Suprapubic skin (tissue), 4 donors: Measurements from ENCODE around the gene CELA3A. TPM values are rescaled to one million over a fixed set of nuclear protein-coding genes. Genes with fewer than 3 reads are reported as not detected.
"Not testable (repeated sequence)": the region's sequence is repeated elsewhere in the genome, so short reads cannot be mapped to it uniquely, and the experiment has no call there.

Source experiments
- DNase-seq, 2 donors: peaks; one replicate each; pipeline ENCODE4 v3.0.0-alpha.2; 2019; ENCODE audit warnings: low spot score in 2 of 2
- H3K27ac ChIP-seq: fragments of 200-600 bp; sonication (generic); one replicate; pipeline ENCODE4 v1.5.1; 2019
- H3K27me3 ChIP-seq: fragments of 200-600 bp; sonication (generic); one replicate; pipeline ENCODE4 v1.5.1; 2019
- H3K36me3 ChIP-seq: fragments of 200-600 bp; sonication (generic); one replicate; pipeline ENCODE4 v1.5.1; 2019
- H3K4me1 ChIP-seq: fragments of 200-600 bp; sonication (generic); one replicate; pipeline ENCODE4 v1.5.1; 2019
- H3K4me3 ChIP-seq: fragments of 200-600 bp; sonication (generic); one replicate; pipeline ENCODE4 v1.5.1; 2019; ENCODE audit warnings: mild to moderate bottlenecking
- H3K9me3 ChIP-seq: fragments of 200-600 bp; sonication (generic); one replicate; pipeline ENCODE4 v1.5.1; 2019
- EP300 ChIP-seq: sonication (generic); formaldehyde crosslinking; IDR thresholded peaks from one replicate; pipeline ENCODE4 v1.6.1; 2017; ENCODE audit warnings: antibody characterized with exemption
- POLR2A ChIP-seq, 2 donors: fragments of 450-650 bp; IDR thresholded peaks; one replicate each; pipeline ENCODE4 v1.6.1; 2017; ENCODE audit warnings: antibody characterized with exemption in 2 of 2, mild to moderate bottlenecking in 2 of 2, moderate library complexity in 2 of 2
- POLR2AphosphoS5 ChIP-seq, 3 donors: sonication (generic); formaldehyde crosslinking; IDR thresholded peaks; one replicate each; pipeline ENCODE4 v1.6.1; 2017; ENCODE audit warnings: antibody characterized with exemption in 3 of 3
- WGBS: methylation state at CpG from one replicate; pipeline ENCODE4 v1.1.5; 2018; 5-methylcytosine and 5-hydroxymethylcytosine counted together
- total RNA-seq, 4 donors: library from RNA; depleted of rRNA; stranded (reverse); fragments of >200 nt; gene quantifications; one replicate each; pipeline ENCODE4 v1.1.0, GENCODE V29; 2016
- TF ChIP-seq, protein P1 (sequence below), 2 donors: fragments of 200-600 bp in 1 of 2; fragments of 450-650 bp in 1 of 2; sonication (generic) in 1 of 2; IDR thresholded peaks; one replicate each; pipeline ENCODE4 v1.5.1; 2016 to 2019; ENCODE audit warnings: antibody characterized with exemption in 2 of 2, mild to moderate bottlenecking in 1 of 2, moderate library complexity in 1 of 2

Gene CELA3A
- total RNA-seq, 4 donors from 2014 or later: not detected

DNA sequence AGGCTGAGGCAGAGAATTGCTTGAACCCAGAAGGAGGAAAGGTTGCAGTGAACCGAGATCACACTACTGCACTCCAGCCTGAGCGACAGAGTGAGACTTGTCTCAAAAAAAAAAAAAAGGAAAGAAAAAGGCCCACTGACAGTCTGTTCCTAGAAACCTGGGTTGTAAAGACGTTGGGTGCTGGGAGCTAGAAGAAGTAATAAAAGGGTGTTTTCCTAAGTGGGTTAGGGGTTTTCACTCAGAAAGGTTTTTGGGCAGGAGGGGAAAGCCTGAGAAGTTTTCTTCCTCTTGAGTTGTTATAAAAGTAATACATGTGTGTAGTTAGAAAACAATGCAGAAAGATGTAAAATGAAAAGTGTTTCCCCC is 25.4 kb downstream of the CELA3A start:
- Histone ChIP-seq H3K27me3 (no peaks in the 10 kb centered on the region), H3K4me1 (peaks cover 26% of the 10 kb centered on the region), H3K9me3 (no peaks in the 10 kb centered on the region), H3K27ac (no peak overlapping the region), H3K4me3 (no peak overlapping the region), H3K36me3 (peaks cover 3% of the 10 kb centered on the region)
- no peak for DNase-seq
- TF ChIP-seq, protein P1, sequence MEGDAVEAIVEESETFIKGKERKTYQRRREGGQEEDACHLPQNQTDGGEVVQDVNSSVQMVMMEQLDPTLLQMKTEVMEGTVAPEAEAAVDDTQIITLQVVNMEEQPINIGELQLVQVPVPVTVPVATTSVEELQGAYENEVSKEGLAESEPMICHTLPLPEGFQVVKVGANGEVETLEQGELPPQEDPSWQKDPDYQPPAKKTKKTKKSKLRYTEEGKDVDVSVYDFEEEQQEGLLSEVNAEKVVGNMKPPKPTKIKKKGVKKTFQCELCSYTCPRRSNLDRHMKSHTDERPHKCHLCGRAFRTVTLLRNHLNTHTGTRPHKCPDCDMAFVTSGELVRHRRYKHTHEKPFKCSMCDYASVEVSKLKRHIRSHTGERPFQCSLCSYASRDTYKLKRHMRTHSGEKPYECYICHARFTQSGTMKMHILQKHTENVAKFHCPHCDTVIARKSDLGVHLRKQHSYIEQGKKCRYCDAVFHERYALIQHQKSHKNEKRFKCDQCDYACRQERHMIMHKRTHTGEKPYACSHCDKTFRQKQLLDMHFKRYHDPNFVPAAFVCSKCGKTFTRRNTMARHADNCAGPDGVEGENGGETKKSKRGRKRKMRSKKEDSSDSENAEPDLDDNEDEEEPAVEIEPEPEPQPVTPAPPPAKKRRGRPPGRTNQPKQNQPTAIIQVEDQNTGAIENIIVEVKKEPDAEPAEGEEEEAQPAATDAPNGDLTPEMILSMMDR (IDR thresholded peaks at IDR 0.05): no peak
- TF ChIP-seq POLR2AphosphoS5 (IDR thresholded peaks at IDR 0.05) (no peak), EP300 (no peak), POLR2A (IDR thresholded peaks at IDR 0.05) (no peak)
- WGBS: 74% methylated on average over 3 of the region's 3 CpGs

DNA sequence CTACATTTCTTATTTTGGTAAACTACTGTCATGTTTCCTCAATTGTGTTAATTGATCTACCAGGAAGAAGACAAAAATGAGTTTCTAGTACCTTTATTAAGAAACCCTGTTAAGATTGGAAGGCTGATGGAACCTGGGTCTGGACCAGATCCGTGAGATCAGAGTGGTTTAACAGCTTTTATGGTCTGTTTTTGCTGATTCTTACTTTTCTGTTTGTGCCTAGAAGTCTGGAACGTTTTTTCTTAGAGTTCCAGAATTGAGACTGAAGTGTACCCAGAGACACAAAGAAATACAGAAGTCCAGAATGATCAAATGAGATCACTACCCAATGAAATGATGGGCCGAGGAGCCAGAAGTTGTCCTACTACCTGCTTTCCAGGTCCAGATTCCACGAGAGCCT is 28.6 kb downstream of the CELA3A start:
- TF ChIP-seq POLR2A (IDR thresholded peaks at IDR 0.05): no peak
- H3K27ac ChIP-seq: no peak overlapping the region
- no peaks in the 10 kb centered on the region for H3K27me3 ChIP-seq
- peaks cover 13% of the 10 kb centered on the region for H3K4me1 ChIP-seq
- no peak overlapping the region for H3K4me3 ChIP-seq
- peaks cover 3% of the 10 kb centered on the region for H3K36me3 ChIP-seq
- 76% methylated on average over 4 of the region's 4 CpGs for WGBS
- no peak for DNase-seq
- H3K9me3 ChIP-seq: no peaks in the 10 kb centered on the region

DNA sequence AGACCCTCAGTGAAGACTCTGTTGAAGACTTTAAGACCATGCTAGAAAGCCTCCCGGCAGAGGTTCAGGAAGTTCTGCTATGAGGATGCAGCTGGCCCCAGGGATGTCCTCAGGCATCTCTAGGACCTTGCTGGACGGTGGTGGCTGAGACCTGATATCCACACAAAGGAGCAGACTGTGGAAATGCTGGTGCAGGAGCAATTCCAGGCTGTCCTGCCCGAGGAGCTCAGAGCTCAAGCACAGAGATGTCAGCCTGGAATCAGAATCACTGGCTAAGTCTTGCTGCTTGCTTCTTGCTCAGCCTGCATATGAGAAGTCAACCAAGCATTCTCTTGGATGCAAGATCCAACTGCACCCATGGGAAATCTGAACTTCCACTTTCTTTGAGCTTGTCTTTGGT is 29.0 kb downstream of the CELA3A start:
- TF ChIP-seq EP300 (no peak), POLR2AphosphoS5 (IDR thresholded peaks at IDR 0.05) (no peak), POLR2A (IDR thresholded peaks at IDR 0.05) (no peak)
- TF ChIP-seq, protein P1 (IDR thresholded peaks at IDR 0.05): no peak
- no peak overlapping the region for H3K4me3 ChIP-seq
- WGBS: no CpG with 5 or more reads among the region's 3 CpGs

DNA sequence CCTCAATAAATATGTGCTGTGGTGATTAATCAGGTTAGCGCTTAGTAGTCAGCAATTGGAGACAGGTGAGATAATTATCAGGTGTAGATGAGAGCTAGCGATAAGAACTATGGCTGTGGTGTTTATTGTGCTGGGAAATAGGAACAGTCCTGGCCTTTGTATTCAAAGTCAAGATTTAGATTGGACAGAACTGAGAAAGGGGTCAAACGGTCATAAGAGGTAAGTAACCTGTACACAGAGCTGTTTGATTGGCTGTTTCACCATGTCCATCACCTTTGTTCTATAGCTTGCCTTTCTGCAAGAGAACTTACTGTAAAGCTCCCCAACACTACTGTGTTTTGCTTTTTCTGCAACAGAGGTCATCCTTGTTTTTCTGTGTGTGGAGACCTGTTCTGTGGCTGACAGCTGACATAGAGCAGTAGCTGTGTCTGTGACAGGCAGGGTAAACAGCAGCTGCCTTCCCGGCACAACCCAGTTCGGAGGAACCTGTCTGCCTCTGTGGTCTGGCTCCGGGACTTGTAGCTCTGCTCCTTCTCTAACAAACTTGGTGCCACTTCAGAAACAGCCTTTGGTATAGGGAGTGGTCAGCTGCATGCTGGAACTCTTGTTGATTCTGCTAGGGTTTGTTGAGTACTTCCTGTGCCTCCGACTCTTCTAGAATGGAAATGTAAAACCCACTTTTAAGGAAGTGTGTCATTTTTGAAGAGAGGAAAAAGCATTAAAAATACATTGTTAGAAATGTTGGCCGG is 29.9 kb downstream of the CELA3A start:
- WGBS: 63% methylated on average over 8 of the region's 8 CpGs
- no peak for DNase-seq
- Histone ChIP-seq H3K27me3 (no peaks in the 10 kb centered on the region), H3K27ac (peak overlapping the region; percentile 23), H3K4me3 (no peak overlapping the region), H3K36me3 (peaks cover 3% of the 10 kb centered on the region), H3K9me3 (no peaks in the 10 kb centered on the region), H3K4me1 (peaks cover 9% of the 10 kb centered on the region)
- TF ChIP-seq EP300: no peak
- TF ChIP-seq, protein P1 (IDR thresholded peaks at IDR 0.05): no peak
- no peak for TF ChIP-seq POLR2AphosphoS5 (IDR thresholded peaks at IDR 0.05)
- TF ChIP-seq POLR2A (IDR thresholded peaks at IDR 0.05): no peak

More for the DNA sequence above, 29.0 kb downstream of the CELA3A start:
- Histone ChIP-seq H3K4me1 (peaks cover 13% of the 10 kb centered on the region), H3K27ac (no peak overlapping the region), H3K9me3 (no peaks in the 10 kb centered on the region), H3K36me3 (peaks cover 3% of the 10 kb centered on the region), H3K27me3 (no peaks in the 10 kb centered on the region)
- no peak for DNase-seq

GRCh38 chr1:22034834-22035233 is 33.4 kb downstream of the CELA3A start:
- 78% methylated on average over 5 of the region's 5 CpGs for WGBS
- H3K4me3 ChIP-seq, DNase-seq, H3K36me3 ChIP-seq, H3K27me3 ChIP-seq, H3K27ac ChIP-seq, H3K9me3 ChIP-seq: not testable (repeated sequence)
- peaks cover 35% of the 10 kb centered on the region for H3K4me1 ChIP-seq

DNA sequence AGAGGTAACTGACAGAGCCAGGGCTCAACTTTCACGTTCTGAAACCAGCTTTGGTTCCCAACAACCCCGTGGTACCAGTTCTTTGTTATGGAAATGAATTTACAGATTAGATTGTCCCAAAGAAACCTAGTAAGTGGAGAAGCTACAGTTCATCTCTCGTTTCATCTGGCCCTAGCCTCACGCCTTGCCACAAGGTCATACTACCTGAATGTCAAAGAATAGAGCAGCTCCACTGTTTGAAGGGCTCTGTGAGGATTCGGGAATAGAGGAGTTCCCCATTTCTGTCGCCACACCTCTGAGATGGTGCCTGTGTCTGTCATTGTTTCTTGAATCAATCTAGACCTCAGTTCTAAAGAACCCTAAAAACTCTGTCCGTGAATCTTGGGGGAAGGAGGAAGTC is 36.1 kb downstream of the CELA3A start:
- no peak for DNase-seq
- H3K36me3 ChIP-seq: no peaks in the 10 kb centered on the region
- WGBS: 56% methylated on average over 7 of the region's 7 CpGs

More for the DNA sequence above, 36.1 kb downstream of the CELA3A start:
- no peaks in the 10 kb centered on the region for H3K9me3 ChIP-seq
- no peak overlapping the region for H3K27ac ChIP-seq
- TF ChIP-seq, protein P1 (IDR thresholded peaks at IDR 0.05): no peak
- TF ChIP-seq POLR2AphosphoS5 (IDR thresholded peaks at IDR 0.05) (no peak), POLR2A (IDR thresholded peaks at IDR 0.05) (no peak), EP300 (no peak)
- H3K27me3 ChIP-seq: no peaks in the 10 kb centered on the region
- H3K4me3 ChIP-seq: no peak overlapping the region
- peaks cover 52% of the 10 kb centered on the region for H3K4me1 ChIP-seq
